Gastroesophageal sphincter (tissue), 3 donors: Measurements from ENCODE around the gene COL6A1.

ENCODE experiments used
- POLR2AphosphoS5 ChIP-seq: sonication (generic); formaldehyde crosslinking; IDR thresholded peaks from one replicate; pipeline ENCODE4 v1.6.1; 2017; ENCODE audit warnings: antibody characterized with exemption
- TF ChIP-seq, protein P1 (sequence below), 4 experiments: fragments of 200-600 bp in 2 of 4; fragments of 450-650 bp in 2 of 4; sonication (generic) in 1 of 4; IDR thresholded peaks; one replicate each; pipeline ENCODE4 v1.5.1; 2017 to 2019; ENCODE audit warnings: antibody characterized with exemption in 4 of 4, mild to moderate bottlenecking in 2 of 4, moderate library complexity in 2 of 4

DNA sequence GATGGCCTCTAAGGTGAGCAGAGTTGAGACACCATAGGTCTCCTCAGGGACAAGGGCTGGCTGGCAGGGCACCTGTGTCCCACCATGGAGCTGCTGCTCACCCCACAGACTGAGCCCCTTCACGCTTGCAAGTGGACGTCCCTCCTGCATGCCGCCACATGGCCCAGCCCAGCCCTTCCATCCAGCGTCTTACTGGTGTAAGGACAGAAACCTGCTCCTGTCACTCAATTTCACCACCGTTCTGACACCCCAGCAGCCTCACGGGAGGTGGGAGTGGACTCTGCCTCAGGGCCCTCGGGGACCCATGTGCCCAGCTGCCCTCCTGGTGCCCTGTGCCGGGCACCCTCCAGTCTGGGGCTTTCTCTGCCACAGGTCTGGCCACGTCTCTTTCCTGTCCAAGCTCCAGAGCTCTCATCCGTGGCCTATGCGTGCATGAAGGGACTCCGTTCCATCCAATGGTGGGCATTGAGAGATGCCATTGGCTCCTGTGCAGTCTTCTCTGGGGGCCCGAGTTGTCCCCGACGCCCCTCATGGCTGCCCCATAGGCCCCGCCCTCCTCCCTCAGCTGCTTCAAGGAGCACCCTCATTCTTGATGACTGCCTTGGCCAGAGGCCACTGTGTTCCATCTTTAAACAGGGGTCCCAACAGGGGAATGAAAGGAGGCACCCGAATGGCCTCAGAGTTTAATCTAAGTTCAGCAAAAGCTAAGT, 42.6 kb upstream of the COL6A1 start:
- no peak for TF ChIP-seq POLR2AphosphoS5
- TF ChIP-seq, protein P1, sequence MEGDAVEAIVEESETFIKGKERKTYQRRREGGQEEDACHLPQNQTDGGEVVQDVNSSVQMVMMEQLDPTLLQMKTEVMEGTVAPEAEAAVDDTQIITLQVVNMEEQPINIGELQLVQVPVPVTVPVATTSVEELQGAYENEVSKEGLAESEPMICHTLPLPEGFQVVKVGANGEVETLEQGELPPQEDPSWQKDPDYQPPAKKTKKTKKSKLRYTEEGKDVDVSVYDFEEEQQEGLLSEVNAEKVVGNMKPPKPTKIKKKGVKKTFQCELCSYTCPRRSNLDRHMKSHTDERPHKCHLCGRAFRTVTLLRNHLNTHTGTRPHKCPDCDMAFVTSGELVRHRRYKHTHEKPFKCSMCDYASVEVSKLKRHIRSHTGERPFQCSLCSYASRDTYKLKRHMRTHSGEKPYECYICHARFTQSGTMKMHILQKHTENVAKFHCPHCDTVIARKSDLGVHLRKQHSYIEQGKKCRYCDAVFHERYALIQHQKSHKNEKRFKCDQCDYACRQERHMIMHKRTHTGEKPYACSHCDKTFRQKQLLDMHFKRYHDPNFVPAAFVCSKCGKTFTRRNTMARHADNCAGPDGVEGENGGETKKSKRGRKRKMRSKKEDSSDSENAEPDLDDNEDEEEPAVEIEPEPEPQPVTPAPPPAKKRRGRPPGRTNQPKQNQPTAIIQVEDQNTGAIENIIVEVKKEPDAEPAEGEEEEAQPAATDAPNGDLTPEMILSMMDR (IDR thresholded peaks at IDR 0.05) = no peak
